Stimulated activated CD4-positive, alpha-beta T cell treated with anti-CD3 and anti-CD28 coated beads, Interleukin-4, amount 100 ng/mL, for 24 hours (primary cell): Measurements from ENCODE around the gene CYP39A1.

Experiments used
- DNase-seq: peaks from one replicate; pipeline ENCODE4 v3.0.0-alpha.2; 2020

CYP39A1 gene, protein sequence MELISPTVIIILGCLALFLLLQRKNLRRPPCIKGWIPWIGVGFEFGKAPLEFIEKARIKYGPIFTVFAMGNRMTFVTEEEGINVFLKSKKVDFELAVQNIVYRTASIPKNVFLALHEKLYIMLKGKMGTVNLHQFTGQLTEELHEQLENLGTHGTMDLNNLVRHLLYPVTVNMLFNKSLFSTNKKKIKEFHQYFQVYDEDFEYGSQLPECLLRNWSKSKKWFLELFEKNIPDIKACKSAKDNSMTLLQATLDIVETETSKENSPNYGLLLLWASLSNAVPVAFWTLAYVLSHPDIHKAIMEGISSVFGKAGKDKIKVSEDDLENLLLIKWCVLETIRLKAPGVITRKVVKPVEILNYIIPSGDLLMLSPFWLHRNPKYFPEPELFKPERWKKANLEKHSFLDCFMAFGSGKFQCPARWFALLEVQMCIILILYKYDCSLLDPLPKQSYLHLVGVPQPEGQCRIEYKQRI

DNA sequence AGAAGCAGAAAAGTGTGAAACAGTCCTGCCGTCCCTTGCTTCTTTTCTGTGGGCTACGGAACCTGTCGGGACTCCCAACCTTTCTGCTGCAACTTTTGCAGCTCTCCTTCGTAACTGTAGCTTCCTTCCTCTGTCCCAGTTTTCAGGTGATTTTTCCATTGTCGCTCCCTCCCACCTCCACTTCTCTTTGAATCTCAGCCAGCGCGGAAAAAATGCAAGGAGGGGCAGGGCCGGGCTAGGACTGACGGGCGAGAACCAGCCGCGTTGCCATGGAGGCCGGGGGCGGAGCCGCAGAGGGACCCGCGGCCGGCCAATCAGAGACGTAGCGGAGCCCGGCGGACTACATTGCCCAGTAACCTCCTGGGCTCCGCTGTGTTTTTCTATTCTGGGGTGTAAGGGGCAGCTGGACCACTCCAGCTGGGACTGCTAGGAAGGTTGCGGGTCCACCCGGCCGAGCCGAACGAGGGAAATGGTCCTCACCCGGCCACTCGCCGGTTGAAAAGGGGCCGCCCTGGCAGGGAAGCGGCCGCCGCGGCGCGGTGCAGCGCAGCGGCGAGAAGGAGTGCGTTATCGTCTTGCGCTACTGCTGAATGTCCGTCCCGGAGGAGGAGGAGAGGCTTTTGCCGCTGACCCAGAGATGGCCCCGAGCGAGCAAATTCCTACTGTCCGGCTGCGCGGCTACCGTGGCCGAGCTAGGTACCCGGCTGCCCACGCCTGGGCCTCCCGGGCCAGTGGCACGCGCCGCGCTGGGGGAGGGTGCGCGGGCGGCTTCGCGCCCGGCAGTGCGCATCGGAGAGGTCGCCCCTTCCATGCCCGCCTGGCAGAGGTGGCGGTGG, at the start of gene CYP39A1, which contains the start of gene SLC25A27:
TSS of gene CYP39A1 (minus strand) at position 216 of the 836 bp plus-strand sequence. CDS start 236 bp downstream, outside the sequence.
TSS of gene SLC25A27 (plus strand) at position 373 of the 836 bp plus-strand sequence. CDS start at position 591, 218 bp downstream.
- DNase-seq, result peak; percentile 81

DNA sequence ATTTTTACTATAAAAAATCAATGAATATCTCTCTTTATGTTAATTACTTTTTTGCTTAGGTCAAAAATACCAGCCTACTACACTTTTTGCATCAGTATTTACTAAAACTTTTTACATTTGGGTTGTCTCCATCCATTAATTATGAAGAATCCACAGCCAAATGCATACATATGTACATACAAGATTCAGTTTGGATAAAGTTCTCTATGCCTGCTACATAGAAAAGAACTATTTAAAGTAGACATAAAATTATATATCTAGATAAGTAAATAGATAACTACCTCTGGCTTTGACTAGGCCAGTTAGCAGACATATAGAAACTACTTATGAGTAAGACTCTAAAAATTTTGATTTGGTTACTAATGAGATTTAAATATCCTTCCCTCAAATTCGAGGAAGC, 47.4 kb upstream of the CYP39A1 start:
- no peak for DNase-seq

DNA sequence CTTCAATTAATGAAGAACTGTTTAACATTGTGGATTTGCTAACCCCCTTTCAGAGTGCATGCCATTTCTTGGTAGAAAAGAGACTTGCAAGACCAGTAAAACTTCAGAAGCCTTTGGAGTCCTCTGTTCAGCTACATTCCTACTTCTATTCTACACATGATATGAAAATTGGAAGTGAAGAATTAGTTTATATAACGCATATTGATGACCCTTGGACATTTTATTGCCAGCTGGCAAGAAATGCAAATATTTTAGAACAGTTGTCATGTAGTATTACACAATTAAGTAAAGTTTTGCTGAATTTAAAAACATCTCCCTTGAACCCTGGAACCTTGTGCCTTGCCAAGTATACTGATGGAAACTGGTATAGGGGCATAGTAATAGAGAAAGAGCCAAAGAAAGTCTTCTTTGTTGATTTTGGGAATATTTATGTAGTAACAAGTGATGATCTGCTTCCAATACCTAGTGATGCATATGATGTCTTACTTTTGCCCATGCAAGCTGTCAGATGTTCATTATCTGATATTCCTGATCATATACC, 38.4 kb upstream of the CYP39A1 start:
- DNase-seq, result no peak

DNA sequence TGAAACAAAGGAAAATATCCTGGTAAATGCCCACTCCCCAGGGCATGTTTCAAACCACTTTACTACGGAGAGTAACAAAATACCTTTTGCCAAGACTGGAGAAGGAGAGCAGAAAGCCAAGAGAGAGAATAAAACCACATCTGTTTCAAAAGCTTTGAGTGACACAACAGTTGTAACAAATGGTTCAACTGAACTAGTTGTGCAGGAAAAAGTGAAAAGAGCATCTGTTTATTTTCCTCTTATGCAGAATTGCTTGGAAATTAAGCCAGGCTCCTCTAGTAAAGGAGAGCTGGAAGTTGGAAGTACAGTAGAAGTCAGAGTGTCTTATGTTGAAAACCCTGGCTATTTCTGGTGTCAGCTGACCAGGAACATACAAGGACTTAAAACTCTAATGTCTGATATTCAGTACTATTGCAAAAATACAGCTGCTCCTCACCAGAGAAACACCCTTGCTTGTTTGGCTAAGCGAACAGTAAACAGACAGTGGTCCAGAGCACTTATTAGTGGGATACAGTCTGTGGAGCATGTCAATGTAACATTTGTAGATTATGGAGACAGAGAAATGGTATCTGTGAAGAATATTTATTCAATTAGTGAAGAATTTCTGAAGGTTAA, 37.6 kb upstream of the CYP39A1 start:
- no peak for DNase-seq

DNA sequence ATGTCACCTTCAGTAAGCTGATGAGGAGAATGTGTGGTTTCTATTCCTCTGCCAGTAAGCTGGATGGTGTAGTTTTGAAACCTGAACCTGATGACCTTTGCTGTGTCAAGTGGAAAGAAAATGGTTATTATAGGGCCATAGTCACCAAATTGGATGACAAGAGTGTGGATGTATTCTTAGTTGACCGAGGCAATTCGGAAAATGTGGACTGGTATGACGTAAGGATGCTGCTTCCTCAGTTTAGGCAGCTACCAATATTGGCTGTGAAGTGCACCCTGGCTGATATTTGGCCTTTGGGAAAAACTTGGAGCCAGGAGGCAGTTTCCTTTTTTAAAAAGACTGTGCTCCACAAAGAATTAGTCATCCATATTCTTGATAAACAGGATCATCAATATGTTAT, 37.0 kb upstream of the CYP39A1 start:
- no peak for DNase-seq

DNA sequence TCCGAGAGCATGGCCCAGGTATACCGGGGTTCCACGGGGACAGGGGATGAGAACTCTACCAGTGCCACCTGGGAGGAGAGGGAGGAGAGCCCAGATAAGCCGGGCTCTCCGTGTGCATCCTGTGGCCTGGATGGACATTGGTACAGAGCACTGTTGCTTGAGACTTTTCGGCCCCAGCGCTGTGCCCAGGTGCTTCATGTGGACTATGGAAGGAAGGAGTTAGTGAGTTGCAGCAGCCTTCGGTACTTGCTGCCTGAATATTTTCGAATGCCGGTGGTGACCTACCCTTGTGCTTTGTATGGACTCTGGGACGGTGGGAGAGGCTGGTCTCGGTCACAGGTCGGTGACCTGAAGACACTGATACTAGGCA, 36.3 kb upstream of the CYP39A1 start:
- DNase-seq, result no peak

DNA sequence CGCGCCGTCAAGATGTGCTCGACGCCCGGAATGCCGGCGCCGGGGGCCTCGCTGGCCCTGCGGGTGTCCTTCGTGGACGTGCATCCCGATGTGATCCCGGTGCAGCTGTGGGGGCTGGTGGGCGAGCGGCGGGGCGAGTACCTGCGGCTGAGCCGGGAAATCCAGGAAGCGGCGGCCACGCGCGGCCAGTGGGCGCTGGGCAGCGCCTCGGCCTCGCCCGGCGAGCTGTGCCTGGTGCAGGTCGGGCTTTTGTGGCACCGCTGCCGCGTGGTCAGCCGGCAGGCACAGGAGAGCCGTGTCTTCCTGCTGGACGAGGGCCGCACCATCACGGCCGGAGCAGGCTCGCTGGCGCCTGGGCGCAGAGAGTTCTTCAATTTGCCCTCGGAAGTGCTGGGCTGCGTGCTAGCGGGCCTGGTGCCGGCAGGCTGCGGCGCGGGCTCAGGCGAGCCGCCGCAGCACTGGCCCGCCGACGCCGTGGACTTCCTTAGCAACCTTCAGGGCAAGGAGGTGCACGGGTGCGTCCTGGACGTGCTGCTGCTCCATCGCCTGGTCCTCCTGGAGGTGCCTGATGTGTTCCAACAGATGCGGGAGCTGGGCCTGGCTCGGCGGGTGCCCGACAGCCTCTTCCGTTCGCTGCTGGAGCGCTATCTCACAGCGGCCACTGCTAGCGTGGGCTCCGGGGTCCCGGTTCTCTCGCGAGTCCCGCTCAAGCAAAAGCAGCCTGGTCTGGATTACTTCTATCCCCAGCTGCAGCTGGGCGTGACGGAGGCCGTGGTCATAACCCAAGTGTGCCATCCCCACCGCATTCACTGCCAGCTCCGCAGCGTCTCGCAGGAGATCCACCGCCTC, 35.7 kb upstream of the CYP39A1 start:
- DNase-seq, result no peak

DNA sequence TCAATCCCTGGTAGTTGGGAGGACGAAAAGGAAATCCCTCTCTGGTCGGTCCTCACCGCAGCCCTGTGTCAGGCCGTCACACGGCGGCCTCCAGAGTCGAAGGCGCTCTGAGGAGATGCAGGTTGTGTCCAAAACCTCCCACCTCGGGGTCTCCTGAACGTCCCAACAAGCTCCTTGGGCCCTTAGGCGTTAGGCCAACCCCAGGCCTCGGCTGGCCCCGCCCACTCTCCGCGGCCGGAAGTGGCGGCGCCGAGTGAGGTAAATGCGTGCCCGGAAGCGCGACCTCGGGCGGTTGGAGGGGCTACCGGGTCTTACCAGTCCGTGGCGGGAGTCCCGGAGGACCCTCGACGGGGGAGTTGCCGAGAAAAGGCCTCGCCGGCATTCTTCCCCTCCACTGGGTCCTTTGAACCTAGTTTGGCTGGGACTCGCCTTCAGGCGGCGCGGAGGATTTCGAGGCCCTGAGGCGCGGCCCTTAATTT, 35.0 kb upstream of the CYP39A1 start, which contains the start of gene TDRD6:
TSS of gene TDRD6 (plus strand) at position 267 of the 479 bp plus-strand sequence. CDS start 244 bp downstream, outside the sequence.
- no peak for DNase-seq

DNA sequence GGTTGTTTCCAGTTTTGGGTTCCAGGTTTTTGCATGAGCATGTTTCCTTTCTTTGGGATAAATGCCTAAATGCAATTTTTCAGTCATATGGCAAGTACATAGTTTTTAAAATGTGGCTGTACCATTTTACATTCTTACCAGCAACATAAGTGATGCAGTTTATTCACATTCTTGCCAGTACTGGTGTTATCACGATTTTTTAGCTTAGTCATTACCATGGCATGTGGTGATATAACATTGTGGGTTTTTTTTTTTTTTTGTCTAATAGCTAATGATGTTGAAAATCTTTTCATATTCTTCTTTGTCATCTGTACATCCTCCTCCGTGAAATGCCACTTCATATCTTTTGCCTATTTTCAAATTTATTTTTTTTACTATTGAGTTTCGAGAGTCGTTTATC, 32.2 kb upstream of the CYP39A1 start:
- DNase-seq, result no peak

DNA sequence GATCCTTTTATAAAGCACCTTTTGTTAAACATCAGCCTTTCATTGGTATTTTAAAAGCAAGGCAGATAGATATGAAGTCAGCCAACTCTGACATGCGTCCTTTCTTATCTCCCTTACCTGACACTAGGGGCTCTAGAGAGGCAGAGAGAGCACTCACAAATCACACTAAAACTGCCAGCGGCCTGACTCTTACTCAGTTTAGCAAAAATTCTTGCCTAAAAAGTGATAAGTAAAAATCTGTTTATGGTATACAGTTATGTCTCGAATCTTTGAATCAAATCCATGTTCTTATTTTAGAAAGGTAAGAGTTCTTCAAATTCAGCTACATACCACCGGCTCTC, 24.7 kb upstream of the CYP39A1 start:
- DNase-seq, result no peak

DNA sequence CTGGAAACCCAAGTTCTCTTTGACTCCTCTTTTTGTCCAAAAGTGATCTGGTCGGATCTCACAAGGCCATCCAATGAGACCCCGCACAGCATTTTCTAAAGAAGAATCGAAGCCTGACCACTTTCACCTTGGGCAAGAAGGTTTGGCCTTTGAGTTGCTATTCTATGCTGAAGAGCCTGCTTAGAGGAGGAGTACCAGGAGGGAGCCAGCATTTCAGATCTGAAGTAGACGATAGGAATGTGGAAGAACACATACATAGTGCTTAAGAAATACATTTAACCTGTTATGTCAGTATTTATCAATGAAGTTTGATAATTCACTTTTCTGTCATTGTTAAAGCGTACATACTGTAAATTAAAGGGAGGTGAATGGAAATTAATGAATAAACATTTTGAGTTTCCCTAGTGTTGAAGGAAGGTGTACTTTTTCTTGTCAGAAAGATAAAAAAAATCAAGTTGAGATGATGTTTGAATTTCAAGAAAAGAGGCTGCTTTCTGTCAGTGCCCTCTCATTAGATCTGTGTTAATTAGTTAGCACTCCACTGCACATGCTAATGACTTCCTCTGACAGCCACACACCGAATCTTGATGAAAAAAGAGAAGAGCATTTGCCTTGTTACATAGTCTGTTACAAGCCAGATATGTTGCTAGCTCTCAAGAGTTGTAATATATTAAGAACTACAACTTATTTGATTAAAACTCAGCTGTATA, 24.1 kb upstream of the CYP39A1 start:
- DNase-seq, result no peak

DNA sequence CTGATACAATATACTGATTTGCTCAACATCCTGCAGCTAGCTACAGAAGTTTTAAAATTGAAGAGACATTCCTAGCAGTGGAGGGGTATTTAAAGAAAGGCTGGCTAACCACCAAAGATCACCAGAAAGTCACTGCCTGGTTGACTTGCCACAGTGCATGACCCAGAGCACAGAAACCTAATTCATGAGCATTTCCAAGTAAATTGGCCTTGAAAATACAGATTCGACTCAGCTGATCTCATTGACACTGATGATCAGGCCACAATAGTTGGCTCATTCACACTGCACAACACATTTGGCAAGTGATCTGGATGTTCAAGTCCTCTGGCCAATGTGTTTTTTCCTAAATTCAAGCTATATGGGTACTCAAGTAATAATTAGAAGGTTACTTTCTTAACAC, 21.8 kb upstream of the CYP39A1 start:
- DNase-seq, result no peak

DNA sequence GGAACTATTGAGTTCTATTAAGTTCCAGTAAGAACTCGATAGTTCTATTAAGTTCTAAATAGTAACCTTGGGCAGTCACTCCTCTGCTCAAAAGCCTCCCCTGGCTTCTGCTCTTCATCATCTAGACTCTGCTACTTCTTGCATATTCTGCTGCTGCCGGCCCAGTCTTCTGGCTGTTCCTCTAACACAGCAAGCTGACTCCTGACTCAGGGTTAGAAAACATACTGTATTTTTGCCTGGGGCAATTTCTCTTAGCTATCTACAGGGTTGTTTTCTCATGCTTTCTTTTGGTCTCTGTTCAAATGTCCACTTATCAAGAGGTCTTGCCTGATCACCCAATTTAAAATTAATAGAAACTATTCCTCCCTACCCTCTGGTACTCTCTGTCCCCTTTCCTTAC, 14.8 kb upstream of the CYP39A1 start:
- no peak for DNase-seq

DNA sequence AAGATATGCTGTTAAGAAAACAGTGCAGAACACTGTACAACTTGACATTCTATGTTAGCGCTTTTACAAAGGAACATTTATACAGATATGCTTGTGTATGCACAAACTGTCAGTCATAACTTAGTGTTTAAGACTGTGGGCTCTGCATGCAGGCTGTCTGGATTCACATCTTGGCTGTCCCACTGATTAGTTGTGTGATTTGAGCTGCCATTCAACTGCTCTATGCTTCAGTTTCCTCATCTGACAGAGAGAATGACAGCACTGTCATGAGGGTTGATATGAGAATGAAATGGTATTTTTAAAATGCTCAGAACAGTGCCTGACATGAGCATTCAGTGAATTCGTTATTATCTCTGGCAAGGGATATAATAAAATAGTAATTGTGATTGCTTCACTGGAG, 8.9 kb upstream of the CYP39A1 start:
- no peak for DNase-seq

DNA sequence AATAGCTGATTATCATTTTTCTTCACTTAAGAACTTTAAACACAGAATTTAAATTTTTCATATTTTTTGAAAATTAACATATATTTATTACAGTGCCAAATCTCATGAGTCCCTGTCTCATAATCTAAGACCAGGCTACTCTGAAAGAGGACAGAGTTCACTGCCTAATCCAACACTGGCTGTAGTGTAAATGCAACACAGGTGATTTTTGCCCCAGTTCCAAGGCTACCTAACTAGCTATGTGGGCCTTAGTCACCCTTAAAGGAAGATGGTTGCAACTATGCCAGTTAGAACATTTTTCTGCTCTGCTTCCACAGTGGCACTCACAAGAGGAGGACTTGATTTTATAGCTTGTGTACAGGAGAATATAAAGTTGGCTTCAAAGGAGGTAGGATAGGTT, 5.0 kb upstream of the CYP39A1 start:
- no peak for DNase-seq

DNA sequence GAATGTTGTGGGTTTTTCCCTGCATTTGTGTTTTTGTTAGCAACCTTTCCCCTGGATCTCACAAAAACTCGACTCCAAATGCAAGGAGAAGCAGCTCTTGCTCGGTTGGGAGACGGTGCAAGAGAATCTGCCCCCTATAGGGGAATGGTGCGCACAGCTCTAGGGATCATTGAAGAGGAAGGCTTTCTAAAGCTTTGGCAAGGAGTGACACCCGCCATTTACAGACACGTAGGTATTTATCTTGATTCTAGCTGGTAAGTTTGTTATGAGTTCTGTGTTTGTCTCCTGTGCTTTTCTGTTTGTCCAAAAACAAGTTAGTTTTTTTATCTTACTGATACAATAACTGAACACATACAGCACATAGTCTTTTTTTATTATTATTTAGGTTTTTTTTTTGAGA, 3.2 kb upstream of the CYP39A1 start:
- DNase-seq, result no peak

DNA sequence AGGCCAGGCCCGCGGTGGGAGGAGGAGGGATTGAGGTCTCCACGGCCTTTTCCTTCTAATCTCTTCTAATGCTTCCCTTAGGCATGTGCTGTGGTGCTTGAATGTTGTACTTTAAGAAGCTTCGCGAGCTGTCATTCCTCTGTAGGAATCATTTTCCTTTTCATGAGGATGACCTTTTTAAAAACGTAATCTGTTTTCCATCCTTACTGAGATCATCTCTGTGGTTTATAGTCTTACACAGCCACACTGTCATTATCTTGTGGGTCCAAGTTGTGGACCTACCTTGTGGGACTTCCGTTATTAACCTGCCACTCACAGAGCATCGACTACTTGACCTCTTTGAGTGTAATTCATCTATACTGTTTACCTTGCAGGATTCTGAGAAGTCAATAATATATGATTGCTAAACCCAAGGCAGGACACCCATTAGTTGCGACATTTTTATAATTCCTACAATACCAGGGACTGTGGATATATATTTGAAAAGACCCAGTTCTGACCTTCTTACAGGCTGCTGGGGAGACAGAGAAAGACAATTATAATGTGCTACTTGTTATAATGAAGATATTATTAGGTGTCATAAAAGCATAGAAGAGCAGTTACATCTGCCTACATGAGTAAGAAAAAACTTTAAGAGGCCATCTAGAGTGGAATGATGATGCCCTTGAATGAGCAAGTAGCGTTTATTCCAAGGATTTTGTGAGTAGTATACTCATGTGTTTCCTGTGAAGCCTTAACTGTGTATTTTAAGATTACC, 999 bp upstream of the CYP39A1 start:
- DNase-seq, result no peak

DNA sequence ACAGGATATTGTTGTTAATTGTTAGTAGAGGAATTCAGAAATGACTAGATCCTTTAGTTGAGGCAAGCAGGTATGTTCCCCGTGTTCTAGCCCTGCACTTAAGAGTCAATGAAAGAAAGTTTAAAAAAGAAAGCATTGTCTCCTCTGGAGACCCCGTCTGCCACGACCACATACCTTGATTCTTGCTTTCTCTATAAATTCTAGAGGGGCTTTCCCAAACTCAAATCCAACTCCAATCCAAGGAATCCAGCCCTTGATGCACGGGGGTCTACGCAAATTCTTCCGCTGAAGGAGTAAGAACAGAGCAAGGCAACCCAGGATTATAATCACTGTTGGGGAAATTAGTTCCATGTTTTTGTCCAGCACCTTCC, 401 bp downstream of the CYP39A1 start:
- DNase-seq, result no peak

DNA sequence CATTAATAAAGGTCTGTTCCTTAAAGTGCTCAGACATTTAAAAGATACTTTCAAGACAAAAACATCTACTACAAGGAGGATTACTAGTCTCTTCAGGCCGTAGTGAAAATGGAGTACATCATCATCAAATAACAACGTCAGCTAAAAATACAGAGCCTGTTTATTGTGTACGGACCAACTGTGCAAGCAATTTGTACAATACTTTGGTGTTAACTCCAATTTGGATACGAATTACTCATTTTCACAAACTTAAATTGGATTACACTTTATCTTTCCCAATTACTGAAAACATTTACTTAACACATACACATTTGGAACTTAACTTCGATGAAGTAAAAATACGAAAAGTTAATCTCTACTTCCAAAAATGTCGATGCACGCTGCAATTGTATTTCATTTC, 802 bp downstream of the CYP39A1 start:
- no peak for DNase-seq

DNA sequence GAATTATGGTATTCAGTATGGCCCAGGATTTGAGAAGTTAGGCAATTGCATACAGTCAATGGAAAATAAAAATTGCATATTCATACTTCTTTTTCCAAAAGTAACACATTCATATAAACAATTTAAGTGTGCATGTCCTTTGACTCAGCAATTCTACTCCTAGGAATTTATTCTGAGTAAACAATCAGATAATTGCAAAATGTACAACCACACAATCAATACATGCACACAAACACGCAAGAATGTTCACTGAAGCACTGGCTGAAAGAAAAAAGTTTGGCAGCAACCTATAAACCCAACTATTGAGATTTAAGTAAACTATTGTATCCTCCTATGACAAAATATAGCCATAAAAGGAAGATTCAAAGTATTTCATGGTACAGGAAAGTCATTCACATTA, 1.6 kb downstream of the CYP39A1 start:
- DNase-seq, result no peak
